OCI-LY3 (cell line): ENCODE data around the gene SRPRA.

ENCODE experiments used
- H2AFZ ChIP-seq: fragments of 200-600, 300-600 bp; shearing (Covaris generic); 2 replicates; pipeline ENCODE4 v1.6.0; 2014; ENCODE audit warnings: antibody characterized with exemption, low read depth, low read length
- H3K27ac ChIP-seq: fragments of 200-600, 300-600 bp; sonication (generic); 2 replicates; pipeline ENCODE4 v1.5.1; 2014; ENCODE audit warnings: mild to moderate bottlenecking, low read length, moderate library complexity, mixed read lengths
- H3K27me3 ChIP-seq: fragments of 200-600, 300-600 bp; sonication (generic); 2 replicates; pipeline ENCODE4 v1.6.1; 2014; ENCODE audit warnings: low read depth, low read length, mixed read lengths
- H3K36me3 ChIP-seq: fragments of 200-600, 300-600 bp; sonication (generic); replicated peaks from 2 replicates; pipeline ENCODE3; 2014; ENCODE audit warnings: low read depth, low read length, mixed read lengths
- H3K4me1 ChIP-seq: fragments of 300-600, 200-600 bp; sonication (generic); 2 replicates; pipeline ENCODE4 v1.6.1; 2014; ENCODE audit warnings: low read length, mixed read lengths
- H3K4me2 ChIP-seq: fragments of 200-600, 300-600 bp; sonication (generic); 2 replicates; pipeline ENCODE4 v1.6.1; 2014; ENCODE audit warnings: low read length, mixed read lengths
- H3K4me3 ChIP-seq: fragments of 300-600, 200-600 bp; sonication (generic); 2 replicates; pipeline ENCODE4 v1.5.1; 2014; ENCODE audit warnings: antibody characterized with exemption, mild to moderate bottlenecking, low read length, moderate library complexity
- H3K79me2 ChIP-seq: fragments of 300-600, 200-600 bp; shearing (Covaris generic); 2 replicates; pipeline ENCODE4 v1.6.1; 2014; ENCODE audit warnings: mild to moderate bottlenecking, low read length, mixed read lengths
- H3K9ac ChIP-seq: fragments of 300-600, 200-600 bp; shearing (Covaris generic); 2 replicates; pipeline ENCODE4 v1.6.0; 2014; ENCODE audit warnings: mild to moderate bottlenecking, low read length, moderate library complexity
- H3K9me3 ChIP-seq: fragments of 200-600, 300-600 bp; shearing (Covaris generic); 2 replicates; pipeline ENCODE4 v1.6.1; 2014; ENCODE audit warnings: low read length, mixed read lengths; ENCODE audit not compliant: insufficient read depth
- H4K20me1 ChIP-seq: fragments of 200-600, 300-600 bp; sonication (generic); 2 replicates; pipeline ENCODE4 v1.6.1; 2016; ENCODE audit warnings: low read length, mixed read lengths; ENCODE audit not compliant: insufficient read depth
- CTCF ChIP-seq: fragments of 200-600, 300-600 bp; sonication (generic); IDR thresholded peaks from 2 replicates; pipeline ENCODE4 v1.5.1; 2014; ENCODE audit warnings: antibody characterized with exemption, low read length, low read depth
- EZH2phosphoT487 ChIP-seq: fragments of 200-600 bp; shearing (Covaris generic); IDR thresholded peaks from 2 replicates; pipeline ENCODE4 v1.6.1; 2018; ENCODE audit warnings: antibody characterized with exemption, mixed run types, low read depth

SRPRA gene

GRCh38 chr11:126219547-126219946, 49.1 kb downstream of the SRPRA start:
- TF ChIP-seq CTCF, result no peak
- no peak for TF ChIP-seq EZH2phosphoT487
- Histone ChIP-seq H3K36me3 (no peaks in the 10 kb centered on the region), H3K9me3 (no peaks in the 10 kb centered on the region), H3K4me2 (no peak overlapping the region), H3K4me1 (no peaks in the 10 kb centered on the region), H3K27me3 (no peaks in the 10 kb centered on the region), H3K27ac (no peak overlapping the region), H3K4me3 (no peak overlapping the region), H4K20me1 (no peaks in the 10 kb centered on the region), H3K79me2 (peaks cover 60% of the 10 kb centered on the region), H3K9ac (no peak overlapping the region), H2AFZ (no peak overlapping the region)

DNA sequence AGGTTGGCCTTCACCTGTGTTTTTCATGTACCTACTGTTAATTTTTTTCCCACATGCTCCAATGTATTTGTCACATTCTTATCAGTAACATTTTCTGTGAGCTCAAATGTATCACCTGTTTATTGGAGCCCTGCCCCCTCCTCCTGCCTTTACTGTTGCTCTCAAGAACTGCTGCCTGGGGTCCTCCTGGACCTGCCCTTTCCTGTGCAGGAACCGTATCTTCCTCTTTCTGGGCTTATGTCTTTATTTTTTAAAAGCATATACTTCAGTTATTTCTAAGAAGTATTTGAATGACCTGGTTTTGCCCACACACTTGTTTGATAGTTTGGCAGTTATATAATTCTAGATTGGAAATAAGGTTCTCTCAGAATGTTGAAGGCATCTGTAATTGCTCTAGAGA, 51.2 kb downstream of the SRPRA start:
- Histone ChIP-seq H3K79me2 (peaks cover 58% of the 10 kb centered on the region), H3K27me3 (no peaks in the 10 kb centered on the region), H3K27ac (no peak overlapping the region), H3K4me3 (no peak overlapping the region), H3K4me1 (peaks cover 3% of the 10 kb centered on the region), H2AFZ (no peak overlapping the region), H3K36me3 (no peaks in the 10 kb centered on the region), H4K20me1 (no peaks in the 10 kb centered on the region), H3K9ac (no peak overlapping the region), H3K4me2 (no peak overlapping the region), H3K9me3 (no peaks in the 10 kb centered on the region)
- TF ChIP-seq EZH2phosphoT487, result no peak
- no peak for TF ChIP-seq CTCF

GRCh38 chr11:126216526-126217305, 52.0 kb downstream of the SRPRA start:
- H3K9me3 ChIP-seq, result no peaks in the 10 kb centered on the region
- no peaks in the 10 kb centered on the region for H4K20me1 ChIP-seq
- H3K9ac ChIP-seq, result no peak overlapping the region
- H2AFZ ChIP-seq, result no peak overlapping the region
- H3K27ac ChIP-seq, result no peak overlapping the region
- H3K4me3 ChIP-seq, result no peak overlapping the region
- H3K36me3 ChIP-seq, result no peaks in the 10 kb centered on the region
- no peak overlapping the region for H3K4me2 ChIP-seq
- TF ChIP-seq EZH2phosphoT487 (no peak), CTCF (no peak)
- H3K4me1 ChIP-seq, result peaks cover 6% of the 10 kb centered on the region
- H3K79me2 ChIP-seq, result peaks cover 64% of the 10 kb centered on the region
- no peaks in the 10 kb centered on the region for H3K27me3 ChIP-seq

- Histone ChIP-seq H3K4me1 (peaks cover 15% of the 10 kb centered on the region), H3K27me3 (no peaks in the 10 kb centered on the region), H3K79me2 (peaks cover 69% of the 10 kb centered on the region), H3K9me3 (no peaks in the 10 kb centered on the region), H4K20me1 (no peaks in the 10 kb centered on the region), H3K27ac (no peak overlapping the region), H3K4me3 (no peak overlapping the region), H3K36me3 (no peaks in the 10 kb centered on the region), H3K4me2 (no peak overlapping the region), H2AFZ (no peak overlapping the region), H3K9ac (no peak overlapping the region)
- TF ChIP-seq EZH2phosphoT487, result no peak
- no peak for TF ChIP-seq CTCF
Observed at GRCh38 chr11:126214841-126215240, 53.9 kb downstream of the SRPRA start.
